OCI-LY3 (cell line): Measurements from ENCODE around the gene ARHGAP10.

Experiments
- EZH2phosphoT487 ChIP-seq: fragments of 200-600 bp; shearing (Covaris generic); IDR thresholded peaks from 2 replicates; pipeline ENCODE4 v1.6.1; 2018; ENCODE audit warnings: antibody characterized with exemption, mixed run types, low read depth
- TF ChIP-seq, protein P1 (sequence below): fragments of 200-600, 300-600 bp; sonication (generic); IDR thresholded peaks from 2 replicates; pipeline ENCODE4 v1.5.1; 2014; ENCODE audit warnings: antibody characterized with exemption, low read length, low read depth

- TF ChIP-seq, protein P1, sequence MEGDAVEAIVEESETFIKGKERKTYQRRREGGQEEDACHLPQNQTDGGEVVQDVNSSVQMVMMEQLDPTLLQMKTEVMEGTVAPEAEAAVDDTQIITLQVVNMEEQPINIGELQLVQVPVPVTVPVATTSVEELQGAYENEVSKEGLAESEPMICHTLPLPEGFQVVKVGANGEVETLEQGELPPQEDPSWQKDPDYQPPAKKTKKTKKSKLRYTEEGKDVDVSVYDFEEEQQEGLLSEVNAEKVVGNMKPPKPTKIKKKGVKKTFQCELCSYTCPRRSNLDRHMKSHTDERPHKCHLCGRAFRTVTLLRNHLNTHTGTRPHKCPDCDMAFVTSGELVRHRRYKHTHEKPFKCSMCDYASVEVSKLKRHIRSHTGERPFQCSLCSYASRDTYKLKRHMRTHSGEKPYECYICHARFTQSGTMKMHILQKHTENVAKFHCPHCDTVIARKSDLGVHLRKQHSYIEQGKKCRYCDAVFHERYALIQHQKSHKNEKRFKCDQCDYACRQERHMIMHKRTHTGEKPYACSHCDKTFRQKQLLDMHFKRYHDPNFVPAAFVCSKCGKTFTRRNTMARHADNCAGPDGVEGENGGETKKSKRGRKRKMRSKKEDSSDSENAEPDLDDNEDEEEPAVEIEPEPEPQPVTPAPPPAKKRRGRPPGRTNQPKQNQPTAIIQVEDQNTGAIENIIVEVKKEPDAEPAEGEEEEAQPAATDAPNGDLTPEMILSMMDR, result no peak
- no peak for TF ChIP-seq EZH2phosphoT487
These were observed 349.4 kb downstream of the ARHGAP10 start for GRCh38 chr4:148081267-148081666.
